GM19025 (cell line): Measurements from ENCODE around the gene BLOC1S3.

Source experiments
- ATAC-seq: cut with Tn5 transposase; IDR thresholded peaks from one replicate; pipeline ENCODE4 v1.9.1; 2021; ENCODE audit warnings: mild to moderate bottlenecking, low read depth, moderate library complexity; ENCODE audit not compliant: unreplicated experiment

Gene BLOC1S3, protein sequence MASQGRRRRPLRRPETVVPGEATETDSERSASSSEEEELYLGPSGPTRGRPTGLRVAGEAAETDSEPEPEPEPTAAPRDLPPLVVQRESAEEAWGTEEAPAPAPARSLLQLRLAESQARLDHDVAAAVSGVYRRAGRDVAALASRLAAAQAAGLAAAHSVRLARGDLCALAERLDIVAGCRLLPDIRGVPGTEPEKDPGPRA

GRCh38 chr19:45178262-45179071 lies at the start of gene BLOC1S3:
Gene BLOC1S3 (plus strand): TSS chr19:45178784. CDS start chr19:45179297, 513 bp downstream.
- ATAC-seq: peak; percentile 83

DNA sequence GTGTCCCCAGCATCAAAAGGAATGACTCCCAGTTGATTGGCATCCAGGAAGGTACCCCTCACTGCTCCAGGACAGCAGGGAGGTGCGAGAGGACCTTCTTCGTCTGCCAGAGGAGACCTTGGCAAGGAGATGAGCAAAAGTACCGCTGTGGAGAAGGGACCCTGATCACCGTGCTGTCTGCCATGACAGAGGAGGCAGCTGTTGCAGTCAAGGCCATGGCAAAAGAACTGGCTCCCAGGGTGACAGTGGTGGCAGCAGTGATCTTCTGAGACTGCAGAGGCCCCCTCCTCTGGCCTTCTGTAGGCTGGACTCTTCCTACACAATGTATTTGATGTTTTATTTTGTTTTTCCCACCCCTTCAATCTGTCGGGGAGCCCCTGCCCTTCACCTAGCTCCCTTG lies 49.8 kb upstream of the BLOC1S3 start:
- ATAC-seq: no peak

DNA sequence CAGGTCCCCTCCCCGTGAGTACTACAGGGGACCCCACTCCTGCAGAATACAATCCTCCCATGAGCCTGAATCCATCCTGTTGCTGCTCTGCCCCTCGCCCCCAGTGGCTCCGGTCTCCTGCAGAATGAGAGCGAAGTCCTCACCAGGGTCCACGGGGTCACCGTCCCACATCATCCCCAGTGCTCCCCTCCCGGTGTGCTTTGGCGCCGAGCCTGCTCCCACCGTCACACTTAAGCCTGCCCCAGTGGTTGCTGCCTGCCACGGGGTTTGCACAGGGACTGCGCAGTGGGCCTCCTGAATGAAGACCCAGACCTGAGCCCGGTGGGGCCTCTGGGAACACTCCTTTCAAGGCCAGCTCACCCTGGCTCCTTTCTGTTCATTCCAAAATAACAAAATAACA lies 48.3 kb upstream of the BLOC1S3 start:
- no peak for ATAC-seq

DNA sequence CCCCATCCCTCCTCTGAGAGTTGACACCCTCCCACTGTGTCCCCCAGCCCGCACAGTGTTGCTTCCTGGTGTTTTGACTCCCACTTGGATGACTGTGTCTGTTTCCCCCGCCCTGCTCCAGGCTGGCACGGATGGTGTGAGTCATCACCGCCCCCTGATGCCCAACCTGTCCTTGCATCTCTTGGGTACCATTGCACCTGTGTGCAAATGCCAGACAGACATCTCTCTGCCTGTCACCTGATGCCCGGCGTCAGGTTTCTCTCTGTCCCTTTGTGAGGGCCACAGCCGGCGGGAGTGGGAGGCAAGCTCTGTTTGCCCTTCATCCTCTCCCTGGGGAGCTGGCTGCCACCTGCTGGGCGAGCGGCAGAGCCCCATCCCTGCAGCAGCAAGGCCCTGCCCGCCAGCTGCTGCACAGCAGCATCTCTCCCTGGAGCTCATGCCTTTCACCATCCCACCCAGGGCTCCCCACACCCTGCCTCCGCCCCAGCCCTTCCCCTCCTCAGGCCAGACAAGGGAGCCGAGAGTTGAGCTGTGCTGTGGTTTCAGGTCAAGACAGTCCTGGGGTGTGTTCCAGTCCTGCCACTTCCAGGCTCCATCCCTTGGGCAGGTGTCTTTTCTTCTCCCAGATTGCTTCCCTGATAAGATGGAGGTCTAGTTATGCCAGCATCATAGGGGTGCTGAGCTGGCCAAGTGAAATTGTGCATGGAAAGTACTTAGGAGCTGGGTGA lies 47.5 kb upstream of the BLOC1S3 start:
- no peak for ATAC-seq

DNA sequence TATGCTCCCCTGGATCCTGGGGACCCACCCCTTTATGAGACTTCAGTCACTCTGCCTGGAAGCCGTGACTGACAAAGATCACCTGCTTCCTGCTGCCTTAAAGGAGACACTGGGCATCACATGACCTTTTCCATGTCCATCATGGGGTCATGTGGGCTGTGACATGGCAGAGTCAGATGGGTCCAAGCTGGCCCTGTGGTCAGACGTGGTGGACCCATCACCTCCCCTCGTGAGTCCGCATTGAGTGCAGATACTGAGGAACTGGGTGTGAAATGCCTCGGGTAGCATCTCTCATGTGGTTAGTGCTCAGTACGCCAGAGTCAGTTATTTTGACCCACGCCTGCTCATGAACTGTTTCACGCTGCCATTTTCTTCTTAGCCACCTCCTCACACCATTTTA lies 44.9 kb upstream of the BLOC1S3 start:
- no peak for ATAC-seq

- ATAC-seq: no peak
Observed at GRCh38 chr19:45135176-45135885, 43.3 kb upstream of the BLOC1S3 start.

DNA sequence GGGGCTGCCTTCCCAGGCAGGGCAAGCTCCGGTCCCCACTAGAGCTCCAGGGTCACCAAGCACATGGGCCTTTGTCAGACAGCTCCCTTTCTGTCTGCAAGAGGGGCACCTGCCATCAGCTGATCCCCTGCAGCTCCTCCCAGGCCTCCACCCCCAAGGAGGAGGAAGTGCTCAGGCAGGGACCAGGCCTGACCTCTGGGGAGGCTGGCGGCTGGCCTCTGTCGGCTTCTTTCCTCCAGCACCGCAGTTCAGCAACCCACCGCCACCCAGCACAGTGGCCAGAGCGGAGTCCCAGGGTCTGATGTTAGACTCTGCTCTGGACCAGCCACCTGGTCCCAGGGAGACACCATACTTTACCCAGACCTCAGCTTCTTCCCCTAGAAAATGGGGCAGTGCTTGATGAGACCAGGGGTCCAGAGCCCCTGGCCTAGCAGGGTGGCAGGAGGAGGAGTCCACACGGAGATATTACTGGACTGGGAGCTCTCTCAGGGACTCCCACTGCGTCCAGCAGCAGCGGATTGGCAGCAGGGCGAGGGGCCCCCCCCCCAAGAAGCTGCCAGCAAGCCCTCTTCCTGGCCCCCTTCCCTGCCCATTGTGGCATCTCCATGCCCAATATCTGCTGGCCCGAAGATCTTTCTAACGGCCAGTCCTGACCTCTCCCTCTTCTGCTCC lies 41.9 kb upstream of the BLOC1S3 start:
- no peak for ATAC-seq

- peak; percentile 81 for ATAC-seq
Observed at GRCh38 chr19:45137179-45137761, 41.3 kb upstream of the BLOC1S3 start.

DNA sequence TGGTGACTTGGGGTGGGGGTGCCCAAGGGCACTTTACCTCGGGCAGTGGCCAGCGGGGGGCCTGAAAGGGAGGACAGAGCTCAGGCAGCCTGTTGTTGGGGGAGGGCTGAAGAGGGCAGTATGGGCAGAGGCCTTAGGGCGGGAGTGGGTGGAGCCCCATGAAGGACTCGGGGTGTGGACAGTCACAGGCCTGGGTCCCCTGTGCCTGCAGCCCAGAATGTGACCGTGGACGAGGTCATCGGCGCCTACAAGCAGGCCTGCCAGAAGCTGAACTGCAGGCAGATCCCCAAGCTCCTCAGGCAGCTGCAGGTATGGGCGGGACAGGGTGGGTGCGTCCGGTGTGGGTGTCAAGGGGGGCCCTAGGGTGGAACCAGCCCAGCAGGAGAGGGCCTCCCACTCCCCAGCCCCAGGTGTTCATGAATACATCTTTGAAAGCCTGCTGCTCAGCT lies 40.3 kb upstream of the BLOC1S3 start:
- ATAC-seq: no peak

DNA sequence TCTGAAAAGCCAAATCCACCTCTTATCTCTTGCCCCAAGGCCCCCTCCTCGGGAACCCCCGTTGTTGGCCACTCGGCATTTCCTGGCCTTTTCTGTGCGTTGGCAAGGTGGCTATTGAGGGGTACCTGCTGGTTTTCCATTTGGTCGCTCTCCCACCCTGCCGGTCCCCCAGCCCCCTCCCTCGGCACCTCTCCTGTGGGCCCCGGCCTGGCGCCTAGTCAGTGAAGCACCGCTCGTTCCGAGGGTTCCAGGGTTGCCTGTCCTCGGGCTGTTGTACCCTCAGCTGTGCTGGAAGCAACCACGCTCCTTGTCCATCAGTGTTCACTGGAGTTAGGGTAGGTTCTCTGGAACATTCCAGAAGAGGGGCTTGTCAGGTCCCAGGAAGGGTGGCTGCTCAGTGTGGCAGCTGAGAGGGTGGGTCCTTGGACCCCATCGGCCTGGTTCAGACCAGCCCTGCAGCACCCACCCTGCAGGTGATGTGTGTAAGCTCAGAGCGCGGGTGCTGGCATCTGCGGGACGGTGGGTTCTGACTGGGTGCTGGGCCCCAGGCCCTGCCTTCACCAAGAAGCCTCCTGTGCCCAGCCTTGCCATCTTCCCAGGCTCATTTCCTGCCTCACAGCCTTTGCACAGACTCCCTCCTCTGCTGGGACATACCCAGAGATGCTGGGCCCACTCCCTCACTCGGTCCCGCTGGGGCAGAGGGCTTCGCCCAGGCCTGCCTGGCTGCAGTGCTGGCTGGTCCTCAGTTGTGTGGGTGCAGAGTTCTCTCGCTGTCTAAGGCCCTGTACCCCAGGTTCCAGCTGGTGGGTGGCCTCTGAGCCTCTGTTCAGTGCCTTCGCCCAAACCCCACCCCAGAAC lies 39.1 kb upstream of the BLOC1S3 start:
- no peak for ATAC-seq

DNA sequence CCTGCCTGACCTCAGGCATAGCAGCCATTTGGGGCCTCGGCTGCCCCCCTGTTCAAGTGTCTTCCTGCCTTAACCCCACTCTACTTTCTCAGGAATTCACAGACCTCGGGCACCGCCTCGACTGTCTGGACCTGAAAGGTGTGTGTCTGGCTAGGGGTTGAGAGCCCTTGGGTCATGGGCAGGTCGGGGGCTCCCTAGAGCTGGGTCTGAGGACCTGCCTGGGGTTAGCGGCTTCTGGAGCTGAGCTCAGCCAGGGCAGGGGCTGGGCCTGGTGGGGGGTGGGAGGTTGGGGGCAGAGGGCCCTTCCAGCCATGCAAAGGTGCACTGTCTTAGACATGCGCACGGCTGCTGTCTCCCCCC lies 38.5 kb upstream of the BLOC1S3 start:
- no peak for ATAC-seq

GRCh38 chr19:45140533-45140932 lies 38.1 kb upstream of the BLOC1S3 start:
- ATAC-seq: no peak

GRCh38 chr19:45141203-45141900 lies 37.2 kb upstream of the BLOC1S3 start:
- ATAC-seq: no peak

- no peak for ATAC-seq
Observed at GRCh38 chr19:45142016-45142725, 36.4 kb upstream of the BLOC1S3 start.

- no peak for ATAC-seq
Observed at GRCh38 chr19:45142726-45143110, 35.9 kb upstream of the BLOC1S3 start.

DNA sequence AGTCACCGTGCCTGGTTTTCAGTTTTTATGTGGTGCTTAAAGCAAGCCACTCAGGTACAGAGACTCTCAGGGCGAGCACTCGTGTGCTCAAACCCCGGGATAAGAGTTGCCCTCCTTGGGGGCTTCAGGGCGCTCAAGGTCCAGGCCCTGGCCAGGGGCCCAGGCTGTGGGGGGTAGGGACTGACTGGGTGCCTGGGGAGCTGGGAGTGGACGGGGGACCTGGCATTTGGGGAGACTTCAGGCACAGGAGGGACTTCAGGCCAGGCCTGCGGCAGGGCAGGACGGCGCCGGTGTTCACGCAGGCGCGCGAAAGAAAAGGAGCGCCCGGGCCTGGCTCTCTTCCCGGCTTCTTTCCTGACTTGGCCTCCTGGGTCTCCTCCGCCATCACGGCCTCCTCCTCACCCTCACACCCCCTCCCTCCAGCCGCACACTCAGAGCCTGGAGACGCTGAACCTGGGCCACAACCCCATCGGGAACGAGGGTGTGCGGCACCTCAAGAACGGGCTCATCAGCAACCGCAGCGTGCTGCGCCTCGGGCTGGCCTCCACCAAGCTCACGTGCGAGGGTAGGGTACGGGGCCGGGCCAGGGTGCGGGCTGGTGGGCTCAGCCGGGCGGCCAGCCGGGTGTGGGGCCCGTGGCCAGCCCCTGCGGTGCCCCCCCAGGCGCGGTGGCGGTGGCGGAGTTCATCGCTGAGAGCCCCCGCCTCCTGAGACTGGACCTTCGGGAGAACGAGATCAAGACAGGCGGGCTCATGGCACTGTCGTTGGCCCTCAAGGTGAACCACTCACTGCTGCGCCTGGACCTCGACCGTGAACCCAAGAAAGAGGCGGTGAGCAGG lies 33.9 kb upstream of the BLOC1S3 start:
- ATAC-seq: no peak
